AG04449 (cell line): ENCODE results near the gene CFAP157.

Experiments
- CTCF ChIA-PET: fragments of 350-600 bp; formaldehyde crosslinking; extraction: SDS; loops from one replicate; lab custom pipeline; 2021; ENCODE audit warnings: antibody characterized with exemption; lab: Yijun Ruan, JAX
- POLR2A ChIA-PET: fragments of 400-600, 350-600 bp; formaldehyde crosslinking; extraction: SDS; loops from one replicate; lab custom pipeline; 2020; ENCODE audit warnings: antibody characterized with exemption, inconsistent platforms; lab: Yijun Ruan, JAX
- DNase-seq: peaks from one replicate; pipeline ENCODE4 v3.0.0-alpha.2; 2010; ENCODE audit warnings: low read depth, low spot score
- H3K4me3 ChIP-seq: 2 replicates; pipeline ENCODE4 v1.5.1; 2011; ENCODE audit warnings: low read depth, mild to moderate bottlenecking, control low read depth, low read length
- TF ChIP-seq, protein P1 (sequence below): IDR thresholded peaks from one replicate; pipeline ENCODE4 v1.5.1; 2011; ENCODE audit warnings: mild to moderate bottlenecking, moderate library complexity, low read length, control low read depth, inconsistent platforms; ENCODE audit not compliant: insufficient read depth; ENCODE audit errors: missing control alignments

The CFAP157 gene

DNA sequence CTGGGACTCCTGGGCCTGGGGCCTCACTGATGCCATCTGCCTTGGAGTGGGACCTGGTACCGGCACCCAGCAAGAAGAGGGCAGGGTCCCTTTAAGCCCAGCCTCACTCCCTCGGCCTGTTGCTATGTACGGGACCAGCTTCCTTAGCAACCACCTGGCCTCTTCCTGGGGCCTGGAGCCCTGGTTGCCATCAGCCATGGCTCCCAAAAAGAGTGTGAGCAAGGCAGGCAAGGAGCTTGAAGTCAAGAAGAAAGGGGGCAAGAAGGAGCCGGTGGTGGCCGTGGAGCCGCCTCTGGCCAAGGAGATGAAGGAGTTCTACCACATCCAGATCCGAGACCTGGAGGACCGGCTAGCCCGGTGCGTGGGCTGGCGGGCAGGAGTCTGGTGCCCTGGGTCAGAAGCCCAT is at the start of gene CFAP157:
CFAP157 (plus strand) TSS at position 153 of the 406 bp plus-strand sequence; CDS start at position 197, 44 bp downstream.
- no peak within 1 kb of the TSS for H3K4me3 ChIP-seq
- TF ChIP-seq, protein P1, sequence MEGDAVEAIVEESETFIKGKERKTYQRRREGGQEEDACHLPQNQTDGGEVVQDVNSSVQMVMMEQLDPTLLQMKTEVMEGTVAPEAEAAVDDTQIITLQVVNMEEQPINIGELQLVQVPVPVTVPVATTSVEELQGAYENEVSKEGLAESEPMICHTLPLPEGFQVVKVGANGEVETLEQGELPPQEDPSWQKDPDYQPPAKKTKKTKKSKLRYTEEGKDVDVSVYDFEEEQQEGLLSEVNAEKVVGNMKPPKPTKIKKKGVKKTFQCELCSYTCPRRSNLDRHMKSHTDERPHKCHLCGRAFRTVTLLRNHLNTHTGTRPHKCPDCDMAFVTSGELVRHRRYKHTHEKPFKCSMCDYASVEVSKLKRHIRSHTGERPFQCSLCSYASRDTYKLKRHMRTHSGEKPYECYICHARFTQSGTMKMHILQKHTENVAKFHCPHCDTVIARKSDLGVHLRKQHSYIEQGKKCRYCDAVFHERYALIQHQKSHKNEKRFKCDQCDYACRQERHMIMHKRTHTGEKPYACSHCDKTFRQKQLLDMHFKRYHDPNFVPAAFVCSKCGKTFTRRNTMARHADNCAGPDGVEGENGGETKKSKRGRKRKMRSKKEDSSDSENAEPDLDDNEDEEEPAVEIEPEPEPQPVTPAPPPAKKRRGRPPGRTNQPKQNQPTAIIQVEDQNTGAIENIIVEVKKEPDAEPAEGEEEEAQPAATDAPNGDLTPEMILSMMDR: no peak
- ChIA-PET POLR2A (interaction anchor here (1.1 kb wide), 1 partner anchor 94 kb away, joined by 3 read pairs; the partner anchor contains the start of gene STXBP1), CTCF (interaction anchor here (1.5 kb wide), 1 partner anchor 28 kb away, joined by 5 read pairs; the partner anchor contains the start of gene TOR2A)
- DNase-seq: no peak

DNA sequence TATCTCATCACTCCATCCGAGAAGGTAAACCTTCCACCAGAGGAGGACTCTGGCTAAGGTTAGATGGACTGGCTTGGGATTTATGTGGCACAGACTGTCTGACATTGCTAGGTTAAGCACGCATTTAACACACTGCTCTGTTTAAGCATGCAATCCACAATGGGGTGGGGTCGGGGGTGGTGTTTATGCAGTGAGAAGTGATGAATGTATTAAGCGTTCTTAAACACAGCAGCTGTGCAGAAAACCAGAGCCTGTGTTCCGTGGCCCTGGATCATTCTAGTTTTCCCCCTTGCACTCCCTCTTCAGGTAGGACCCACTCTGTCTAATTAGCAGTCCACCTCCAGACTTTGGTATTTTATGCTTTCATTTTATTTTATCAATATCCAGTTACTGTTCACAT is 48.4 kb upstream of the CFAP157 start:
- TF ChIP-seq, protein P1: no peak
- CTCF ChIA-PET: interaction anchor here (1.3 kb wide), 1 partner anchor 76 kb away, joined by 3 read pairs; the partner anchor contains the start of gene TOR2A
- POLR2A ChIA-PET: no interaction called here
- no peak overlapping the region for H3K4me3 ChIP-seq
- DNase-seq: no peak

DNA sequence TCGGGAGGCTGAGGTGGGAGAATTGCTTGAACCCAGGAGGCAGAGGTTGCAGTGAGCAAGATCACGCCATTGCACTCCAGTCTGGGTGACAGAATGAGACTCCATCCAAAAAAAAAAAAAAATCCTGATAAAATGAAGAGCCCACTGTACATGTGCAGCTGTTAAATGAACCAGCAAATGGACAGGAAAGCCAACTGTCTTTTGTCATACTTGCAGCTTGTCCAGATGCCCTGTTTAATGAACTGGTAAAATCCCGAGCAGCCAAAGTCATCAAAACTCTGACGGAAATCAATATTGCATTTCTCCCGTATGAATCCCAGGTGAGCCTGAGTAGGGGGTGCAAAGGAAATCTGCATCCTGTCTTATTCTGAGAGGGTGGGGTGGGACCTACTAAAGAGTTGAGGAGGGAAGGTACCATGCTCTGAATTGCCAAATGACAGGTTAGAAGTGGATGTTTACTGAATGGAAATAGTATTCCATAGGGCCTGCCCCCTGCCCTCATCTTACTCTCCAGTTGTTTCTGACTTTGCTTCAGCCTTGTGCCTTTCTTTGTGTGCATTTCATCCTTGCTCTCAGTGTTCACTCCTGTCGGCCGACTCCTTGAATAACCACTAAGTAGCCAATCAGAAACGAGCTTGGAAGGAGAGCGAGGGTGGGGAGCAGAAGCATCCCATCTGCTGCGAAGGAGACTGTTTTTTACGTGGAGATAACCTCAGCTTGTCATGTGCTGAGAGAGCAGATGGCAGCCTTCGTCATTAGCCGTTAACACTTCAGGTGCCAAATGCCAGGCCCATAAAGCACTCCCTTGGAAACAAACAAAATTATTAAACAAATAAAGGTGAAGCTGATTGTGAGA is 45.7 kb upstream of the CFAP157 start:
- TF ChIP-seq, protein P1: no peak
- CTCF ChIA-PET: interaction anchor here (1.4 kb wide), 1 partner anchor 74 kb away, joined by 5 read pairs; the partner anchor contains the start of gene TOR2A
- DNase-seq: no peak
- POLR2A ChIA-PET: no interaction called here
- no peak overlapping the region for H3K4me3 ChIP-seq

DNA sequence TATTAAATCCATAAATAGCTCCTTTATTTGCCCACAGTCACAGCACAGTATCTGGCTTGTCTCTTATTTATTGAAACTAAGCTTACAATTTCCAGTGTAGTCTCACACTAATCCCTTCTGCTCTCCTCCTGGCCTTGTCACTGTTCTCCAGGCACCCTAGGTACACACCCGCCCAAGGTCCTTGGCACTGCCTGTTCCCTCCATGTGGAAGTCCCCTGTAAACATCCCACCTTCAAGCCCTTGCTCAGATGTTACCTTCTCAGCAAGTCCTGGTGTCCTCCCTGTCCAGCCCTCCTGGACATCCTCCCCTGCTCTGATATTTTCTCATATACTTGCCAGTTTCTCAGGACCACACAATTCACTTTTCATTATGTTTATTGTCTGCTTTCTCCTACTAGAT is 44.2 kb upstream of the CFAP157 start:
- POLR2A ChIA-PET: no interaction called here

DNA sequence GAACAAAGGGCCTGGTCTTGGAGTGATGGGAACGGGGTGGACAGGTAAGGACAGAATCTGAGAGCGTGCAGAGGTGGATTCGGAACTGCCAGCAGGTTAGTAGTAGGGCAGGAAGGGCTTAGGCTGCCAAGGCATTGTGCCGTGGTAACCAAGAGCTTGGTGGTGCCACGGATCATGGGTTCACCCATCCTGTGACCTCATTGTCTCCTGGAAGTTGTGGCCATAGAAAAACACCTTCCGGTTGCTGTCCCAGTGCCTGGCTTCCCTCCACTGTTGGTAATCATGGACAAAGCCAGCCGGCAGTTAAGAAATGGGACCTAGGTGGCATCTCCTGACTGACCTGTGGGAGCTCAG is 42.5 kb upstream of the CFAP157 start:
- POLR2A ChIA-PET: interaction anchor here (1.0 kb wide), 1 partner anchor 19 kb away, joined by 3 read pairs; no protein-coding TSS in a partner anchor
- DNase-seq: no peak
- CTCF ChIA-PET: interaction anchor here (1.3 to 2.5 kb wide), 5 partner anchors 9 to 206 kb away, joined by 3 to 12 read pairs (median 5); no protein-coding TSS in a partner anchor
- H3K4me3 ChIP-seq: no peak overlapping the region
- TF ChIP-seq, protein P1: no peak

More for the DNA sequence above, 44.2 kb upstream of the CFAP157 start:
- no peak for DNase-seq
- no peak overlapping the region for H3K4me3 ChIP-seq
- CTCF ChIA-PET: interaction anchor here (1.4 kb wide), 1 partner anchor 72 kb away, joined by 5 read pairs; the partner anchor contains the start of gene TOR2A
- TF ChIP-seq, protein P1: no peak
